ENCODE results near the gene SCUBE1. TPM values are rescaled to one million over a fixed set of nuclear protein-coding genes. Genes with fewer than 3 reads are reported as not detected.

The SCUBE1 gene
- total and polyA plus RNA-seq, 5 donors = 0.03 to 1.3 (median 0.33) TPM; not detected in 1

DNA sequence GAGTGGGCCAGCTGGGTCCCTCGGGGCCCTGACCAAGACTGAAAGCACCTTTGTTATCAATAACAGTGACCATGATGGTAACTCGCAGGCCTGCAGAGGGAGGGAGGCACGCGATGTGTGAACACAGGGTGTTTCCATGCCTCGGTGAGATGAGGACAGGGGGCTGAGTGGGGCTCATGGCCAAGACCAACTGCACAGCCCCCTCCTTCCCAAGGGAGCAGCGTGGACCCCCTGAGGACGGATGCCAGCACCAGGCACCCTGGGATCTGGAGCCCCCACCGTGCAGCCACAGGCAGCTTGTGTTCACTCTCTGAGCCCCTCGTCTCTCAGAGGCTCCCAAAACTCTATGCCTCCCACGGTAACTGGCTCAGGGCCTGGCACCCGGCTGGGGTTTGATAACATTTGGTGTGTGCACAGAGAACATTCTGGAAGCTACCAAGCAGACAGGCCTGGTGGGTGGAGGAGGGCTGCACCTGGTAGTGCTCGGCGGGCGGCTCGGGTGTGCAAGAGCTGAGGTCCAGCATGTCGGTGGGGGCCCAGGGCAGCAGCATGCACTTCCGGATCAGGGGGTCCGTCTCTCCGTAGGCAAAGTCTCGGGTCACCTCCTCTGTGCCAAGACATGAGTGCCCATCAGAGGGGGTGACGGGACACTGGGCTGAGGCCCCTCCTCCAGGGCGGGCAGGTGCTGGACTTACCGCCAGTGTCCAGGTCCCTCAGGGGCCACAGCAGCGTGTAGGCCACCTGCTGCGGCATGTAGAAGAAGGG is 163.8 kb downstream of the SCUBE1 start:
- Histone ChIP-seq H3K27me3 (ENCODE audit: control insufficient read depth, insufficient read depth) (no peaks in the 10 kb centered on the region), H3K4me1 (ENCODE audit: control insufficient read depth, insufficient read depth, low read length) (no peaks in the 10 kb centered on the region), H3K27ac (ENCODE audit: low read length) (no peak overlapping the region), H3K4me3 (ENCODE audit: low read length) (no peak overlapping the region), H3K9me3 (ENCODE audit: control insufficient read depth, low read length) (no peaks in the 10 kb centered on the region)
- ATAC-seq (no peak), DNase-seq (peak in 2 of 3 donors; percentile 37 to 51)
- intact Hi-C loops (cut with DNase I) = no loop called here
- WGBS = 93% methylated on average over 25 of the region's 25 CpGs

DNA sequence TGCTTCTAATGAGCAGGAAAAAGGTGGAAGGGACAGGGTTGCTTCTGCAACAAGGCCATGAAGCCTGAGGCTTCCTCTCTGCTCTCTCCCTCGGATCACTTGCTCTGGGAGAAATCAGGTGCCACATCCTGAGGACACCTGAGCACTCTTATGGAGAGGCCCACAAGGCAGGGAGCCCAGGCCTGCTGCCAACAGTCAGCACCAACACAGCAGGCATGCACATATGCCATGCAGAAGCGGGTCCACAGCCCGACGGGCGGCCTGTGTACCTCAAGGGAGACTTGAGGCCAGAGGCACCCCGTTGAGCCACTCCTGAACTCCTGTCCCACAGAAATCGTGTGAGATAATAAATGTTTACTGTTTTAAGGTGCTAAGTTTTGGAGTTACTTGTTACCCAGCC is 165.7 kb downstream of the SCUBE1 start:
- Histone ChIP-seq H3K9me3 (ENCODE audit: control insufficient read depth, low read length) (no peaks in the 10 kb centered on the region), H3K4me3 (ENCODE audit: low read length) (no peak overlapping the region), H3K27ac (ENCODE audit: low read length) (no peak overlapping the region), H3K27me3 (ENCODE audit: control insufficient read depth, insufficient read depth) (no peaks in the 10 kb centered on the region), H3K4me1 (ENCODE audit: control insufficient read depth, insufficient read depth, low read length) (no peaks in the 10 kb centered on the region)
- intact Hi-C loops (cut with DNase I) = no loop called here
- 92% methylated on average over 7 of the region's 7 CpGs for WGBS
- no peak for ATAC-seq
- DNase-seq = peak in 2 of 3 donors; percentile 33 to 43

GRCh38 chr22:43176090-43176489 is 167.1 kb downstream of the SCUBE1 start:
- intact Hi-C loops (cut with DNase I) = no loop called here
- no peaks in the 10 kb centered on the region for H3K27me3 ChIP-seq (ENCODE audit: control insufficient read depth, insufficient read depth)
- H3K9me3 ChIP-seq (ENCODE audit: control insufficient read depth, low read length) = no peaks in the 10 kb centered on the region
- no peak overlapping the region for H3K4me3 ChIP-seq (ENCODE audit: low read length)
- H3K27ac ChIP-seq (ENCODE audit: low read length) = no peak overlapping the region
- peak in 2 of 3 donors; percentile 42 to 52 for DNase-seq
- WGBS = 74% methylated on average over 15 of the region's 15 CpGs
- no peaks in the 10 kb centered on the region for H3K4me1 ChIP-seq (ENCODE audit: control insufficient read depth, insufficient read depth, low read length)
- no peak for ATAC-seq

GRCh38 chr22:43174941-43175531 is 168.1 kb downstream of the SCUBE1 start:
- WGBS = 92% methylated on average over 9 of the region's 9 CpGs
- DNase-seq (peak in 2 of 3 donors; percentile 22 to 45), ATAC-seq (no peak)
- Histone ChIP-seq H3K9me3 (ENCODE audit: control insufficient read depth, low read length) (no peaks in the 10 kb centered on the region), H3K4me1 (ENCODE audit: control insufficient read depth, insufficient read depth, low read length) (no peaks in the 10 kb centered on the region), H3K27ac (ENCODE audit: low read length) (no peak overlapping the region), H3K4me3 (ENCODE audit: low read length) (no peak overlapping the region), H3K27me3 (ENCODE audit: control insufficient read depth, insufficient read depth) (no peaks in the 10 kb centered on the region)
- intact Hi-C loops (cut with DNase I) = no loop called here

- Histone ChIP-seq H3K27me3 (ENCODE audit: control insufficient read depth, insufficient read depth) (no peaks in the 10 kb centered on the region), H3K27ac (ENCODE audit: low read length) (no peak overlapping the region), H3K4me1 (ENCODE audit: control insufficient read depth, insufficient read depth, low read length) (no peaks in the 10 kb centered on the region), H3K4me3 (ENCODE audit: low read length) (no peak overlapping the region), H3K9me3 (ENCODE audit: control insufficient read depth, low read length) (no peaks in the 10 kb centered on the region)
- intact Hi-C loops (cut with DNase I) = no loop called here
- peak in 2 of 3 donors; percentile 35 to 54 for DNase-seq
- ATAC-seq = no peak
- WGBS = 96% methylated on average over 39 of the region's 39 CpGs
Measured at GRCh38 chr22:43173976-43174720, 169.0 kb downstream of the SCUBE1 start.

DNA sequence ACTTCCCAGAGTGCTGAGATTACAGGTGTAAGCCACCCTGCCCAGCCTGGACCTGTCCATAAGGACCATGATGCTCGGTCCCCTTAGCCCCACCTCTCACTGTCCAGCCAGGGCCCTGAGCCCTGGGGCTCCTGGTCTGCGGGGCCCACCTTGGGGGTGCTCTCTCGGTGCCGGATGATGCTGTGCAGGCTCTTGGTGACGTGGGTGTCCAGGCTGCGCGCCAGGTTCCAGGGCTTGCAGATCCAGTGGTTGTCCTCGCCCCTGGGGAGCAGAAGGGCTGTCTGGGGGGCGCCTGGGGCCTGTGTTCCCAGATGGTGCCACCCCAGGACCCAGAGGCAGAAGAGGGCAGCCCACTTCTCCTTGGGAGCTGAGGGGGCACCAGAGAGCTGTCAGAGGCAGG is 169.6 kb downstream of the SCUBE1 start:
- ATAC-seq (no peak), DNase-seq (peak in 2 of 3 donors; percentile 41 to 65)
- Histone ChIP-seq H3K9me3 (ENCODE audit: control insufficient read depth, low read length) (no peaks in the 10 kb centered on the region), H3K4me1 (ENCODE audit: control insufficient read depth, insufficient read depth, low read length) (no peaks in the 10 kb centered on the region), H3K4me3 (ENCODE audit: low read length) (no peak overlapping the region), H3K27ac (ENCODE audit: low read length) (no peak overlapping the region), H3K27me3 (ENCODE audit: control insufficient read depth, insufficient read depth) (no peaks in the 10 kb centered on the region)
- 95% methylated on average over 9 of the region's 9 CpGs for WGBS
- intact Hi-C loops (cut with DNase I) = no loop called here

DNA sequence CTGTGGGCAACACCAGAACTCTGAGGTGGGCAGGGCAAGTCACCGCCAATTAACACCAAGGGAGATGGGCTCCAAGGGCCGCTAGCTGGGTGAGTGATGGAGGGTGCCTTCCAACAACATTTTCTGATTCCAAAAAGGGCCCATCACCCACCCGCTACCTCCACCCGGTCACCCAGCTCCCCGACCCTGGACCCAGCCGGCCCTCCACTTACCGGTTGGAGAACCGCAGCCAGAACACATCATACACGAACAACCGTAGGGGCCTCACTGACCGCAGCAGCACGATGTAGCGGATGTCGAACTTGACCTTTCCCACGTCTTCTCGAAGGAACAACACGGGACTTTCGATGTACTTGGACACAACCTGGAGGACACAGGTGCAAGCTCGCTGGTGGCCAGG is 171.0 kb downstream of the SCUBE1 start:
- peak in 2 of 3 donors; percentile 19 to 31 for DNase-seq
- intact Hi-C loops (cut with DNase I) = no loop called here
- no peak for ATAC-seq
- no peak overlapping the region for H3K4me3 ChIP-seq (ENCODE audit: low read length)
- H3K27me3 ChIP-seq (ENCODE audit: control insufficient read depth, insufficient read depth) = no peaks in the 10 kb centered on the region
- H3K27ac ChIP-seq (ENCODE audit: low read length) = no peak overlapping the region
- H3K9me3 ChIP-seq (ENCODE audit: control insufficient read depth, low read length) = no peaks in the 10 kb centered on the region
- 96% methylated on average over 19 of the region's 19 CpGs for WGBS
- no peaks in the 10 kb centered on the region for H3K4me1 ChIP-seq (ENCODE audit: control insufficient read depth, insufficient read depth, low read length)

DNA sequence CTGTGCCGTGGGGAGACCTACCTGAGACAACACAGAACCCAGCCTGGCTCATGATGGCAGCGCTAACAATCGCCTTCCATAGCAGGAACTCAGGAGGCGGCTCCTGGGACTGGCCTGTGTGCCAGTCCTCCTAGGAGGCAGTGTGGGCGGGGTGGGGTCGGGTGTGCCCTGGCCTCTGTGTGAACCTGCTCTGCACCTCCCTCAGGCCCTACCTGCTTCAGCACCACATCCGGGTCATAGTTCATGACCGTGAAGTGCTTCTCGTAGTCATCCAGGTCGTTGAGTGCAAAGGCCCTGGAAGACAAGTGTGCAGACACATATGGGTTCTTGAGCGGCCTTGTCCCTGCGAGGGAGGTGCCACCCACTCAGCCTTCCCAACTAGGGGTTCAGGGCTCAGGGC is 171.6 kb downstream of the SCUBE1 start:
- Histone ChIP-seq H3K27me3 (ENCODE audit: control insufficient read depth, insufficient read depth) (no peaks in the 10 kb centered on the region), H3K27ac (ENCODE audit: low read length) (no peak overlapping the region), H3K4me1 (ENCODE audit: control insufficient read depth, insufficient read depth, low read length) (no peaks in the 10 kb centered on the region), H3K4me3 (ENCODE audit: low read length) (no peak overlapping the region), H3K9me3 (ENCODE audit: control insufficient read depth, low read length) (no peaks in the 10 kb centered on the region)
- DNase-seq (peak in 2 of 3 donors; percentile 23 to 34), ATAC-seq (peak in 1 of 2 donors; percentile 17)
- intact Hi-C loops (cut with DNase I) = no loop called here
- WGBS = 88% methylated on average over 12 of the region's 12 CpGs

- WGBS = 84% methylated on average over 14 of the region's 14 CpGs
- no peak for ATAC-seq
- peak in 2 of 3 donors; percentile 34 to 40 for DNase-seq
- Histone ChIP-seq H3K27ac (ENCODE audit: low read length) (no peak overlapping the region), H3K4me3 (ENCODE audit: low read length) (no peak overlapping the region), H3K9me3 (ENCODE audit: control insufficient read depth, low read length) (no peaks in the 10 kb centered on the region), H3K4me1 (ENCODE audit: control insufficient read depth, insufficient read depth, low read length) (no peaks in the 10 kb centered on the region), H3K27me3 (ENCODE audit: control insufficient read depth, insufficient read depth) (no peaks in the 10 kb centered on the region)
- intact Hi-C loops (cut with DNase I) = no loop called here
Measured at GRCh38 chr22:43171019-43171491, 172.1 kb downstream of the SCUBE1 start.

GRCh38 chr22:43170131-43170480 is 173.1 kb downstream of the SCUBE1 start:
- Histone ChIP-seq H3K4me3 (ENCODE audit: low read length) (no peak overlapping the region), H3K27me3 (ENCODE audit: control insufficient read depth, insufficient read depth) (no peaks in the 10 kb centered on the region), H3K9me3 (ENCODE audit: control insufficient read depth, low read length) (no peaks in the 10 kb centered on the region), H3K27ac (ENCODE audit: low read length) (no peak overlapping the region), H3K4me1 (ENCODE audit: control insufficient read depth, insufficient read depth, low read length) (no peaks in the 10 kb centered on the region)
- WGBS = 92% methylated on average over 9 of the region's 9 CpGs
- intact Hi-C loops (cut with DNase I) = no loop called here
- no peak for DNase-seq
- ATAC-seq = no peak

All from right cardiac atrium (tissue), 5 donors.